Activated naive CD4-positive, alpha-beta T cell treated with Interleukin-2 at 50 U/mL for 16 hours (primary cell): ENCODE data around the gene LRRC38.

Experiments used
- DNase-seq: peaks from one replicate; pipeline ENCODE4 v3.0.0-alpha.2; 2020

The LRRC38 gene

DNA sequence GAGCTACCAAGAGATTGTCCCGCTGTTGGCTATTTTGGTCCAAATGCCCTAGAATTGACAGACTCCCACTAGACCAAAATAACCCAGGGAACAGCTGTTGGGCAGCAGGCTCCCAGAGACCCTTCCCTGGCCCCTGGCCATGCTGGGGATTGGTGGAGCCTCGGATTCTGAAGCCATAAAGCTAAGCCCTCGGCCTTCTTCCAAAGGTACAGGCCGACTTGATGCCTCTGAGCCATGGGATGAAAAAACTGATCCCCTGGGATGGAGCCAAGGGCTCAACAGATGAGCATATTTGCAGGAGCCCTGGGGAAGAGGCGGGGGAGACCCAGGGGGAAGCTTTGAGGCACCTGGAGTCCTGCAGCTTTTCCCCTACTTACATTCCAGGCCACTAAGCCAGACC, 1.0 kb upstream of the LRRC38 start:
- no peak for DNase-seq

DNA sequence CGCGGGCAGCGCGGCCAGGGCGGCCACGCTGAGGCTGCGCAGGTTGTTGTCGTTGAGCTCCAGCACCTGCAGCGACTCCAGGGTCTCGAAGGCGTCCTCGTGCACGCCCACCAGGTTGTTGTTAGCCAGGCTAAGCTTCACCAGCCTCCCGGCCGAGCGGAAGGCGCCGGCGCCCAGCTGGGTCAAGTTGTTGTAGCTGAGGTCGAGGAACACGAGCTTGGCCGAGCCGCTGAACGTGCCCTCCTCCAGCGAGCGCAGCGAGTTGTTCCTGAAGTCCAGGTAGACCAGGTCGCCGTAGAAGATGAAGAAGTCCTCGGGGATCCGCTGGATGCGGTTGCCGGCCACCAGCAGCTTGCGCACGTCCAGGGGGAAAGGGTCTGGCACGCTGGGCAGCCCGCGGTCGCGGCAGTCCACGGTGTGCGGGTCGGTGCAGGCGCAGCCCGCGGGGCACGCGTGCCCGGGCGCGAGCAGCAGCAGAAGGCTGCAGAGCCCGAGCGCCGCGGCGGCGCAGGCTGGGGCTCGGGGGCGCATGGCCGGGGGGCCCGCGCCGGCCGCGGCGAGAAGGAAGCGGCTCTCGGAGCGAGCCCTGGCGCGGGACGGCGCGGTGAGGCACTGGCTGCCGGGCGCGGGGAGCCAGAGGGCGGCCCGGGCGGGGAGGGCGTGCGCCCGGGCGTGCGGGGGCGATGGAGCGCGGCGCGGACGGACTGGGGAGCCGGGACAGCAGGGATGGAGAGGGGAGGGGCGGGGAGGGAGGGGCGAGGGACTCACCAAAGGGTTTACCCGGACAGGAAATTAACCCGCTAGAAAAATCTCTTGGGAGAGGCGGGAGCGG, 524 bp downstream of the LRRC38 start:
- no peak for DNase-seq

DNA sequence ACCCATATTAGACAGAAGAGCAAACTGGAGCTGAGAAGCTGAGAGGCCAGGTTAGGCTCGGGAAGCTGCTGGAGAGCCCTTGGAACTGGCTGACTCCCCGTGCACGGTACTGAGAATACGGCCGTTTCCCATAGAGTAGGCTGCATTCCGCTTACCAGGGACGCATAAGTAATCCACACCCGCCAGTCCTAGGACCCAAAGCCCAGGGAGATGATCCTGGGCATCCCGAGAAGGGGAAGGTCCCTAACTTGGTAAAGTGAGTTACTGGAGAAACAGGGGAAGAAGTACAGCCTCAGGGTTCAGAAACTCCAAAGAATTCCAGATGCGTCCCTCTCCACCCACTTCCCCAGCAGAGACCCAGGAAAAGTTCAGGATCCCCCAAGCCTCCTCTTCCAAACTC, 1.3 kb downstream of the LRRC38 start:
- DNase-seq: no peak

DNA sequence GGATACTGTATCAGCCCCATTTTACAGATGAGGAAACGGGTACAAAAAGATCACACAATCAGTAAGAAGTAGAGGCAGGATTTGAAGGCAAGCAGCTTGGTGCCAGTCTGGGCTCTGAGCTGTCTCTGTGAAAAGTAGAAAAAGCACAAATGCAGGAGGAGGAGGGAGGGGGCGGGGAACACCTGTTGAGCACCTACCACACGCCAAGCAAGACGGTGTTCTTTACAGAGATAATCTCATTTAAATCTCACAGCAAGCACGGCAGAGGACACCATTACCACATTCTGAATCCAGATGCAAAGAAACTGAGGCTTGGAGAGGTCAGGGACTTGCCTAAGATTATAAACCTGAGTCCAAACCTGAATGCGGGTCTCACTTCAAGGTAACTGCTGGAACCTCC, 3.3 kb downstream of the LRRC38 start:
- no peak for DNase-seq

DNA sequence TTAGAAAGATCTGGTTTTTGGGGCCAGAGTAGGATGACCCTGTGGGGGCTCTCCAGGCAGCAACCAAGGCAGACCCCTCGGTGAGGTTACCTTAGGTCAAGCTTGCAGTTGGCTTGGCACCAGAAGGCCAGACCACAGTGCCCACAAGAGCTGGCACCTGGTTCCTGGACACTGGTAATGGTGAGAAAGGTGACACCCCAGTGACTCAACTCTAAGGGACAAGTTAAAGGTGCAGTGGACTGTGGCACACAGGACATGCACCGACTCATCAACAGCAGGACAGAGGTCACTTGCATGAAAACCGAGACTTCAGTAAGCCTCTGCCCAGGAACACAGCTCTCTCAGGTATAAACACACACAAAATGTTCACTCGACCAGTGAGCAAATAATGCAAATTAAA, 6.7 kb downstream of the LRRC38 start:
- DNase-seq: no peak

DNA sequence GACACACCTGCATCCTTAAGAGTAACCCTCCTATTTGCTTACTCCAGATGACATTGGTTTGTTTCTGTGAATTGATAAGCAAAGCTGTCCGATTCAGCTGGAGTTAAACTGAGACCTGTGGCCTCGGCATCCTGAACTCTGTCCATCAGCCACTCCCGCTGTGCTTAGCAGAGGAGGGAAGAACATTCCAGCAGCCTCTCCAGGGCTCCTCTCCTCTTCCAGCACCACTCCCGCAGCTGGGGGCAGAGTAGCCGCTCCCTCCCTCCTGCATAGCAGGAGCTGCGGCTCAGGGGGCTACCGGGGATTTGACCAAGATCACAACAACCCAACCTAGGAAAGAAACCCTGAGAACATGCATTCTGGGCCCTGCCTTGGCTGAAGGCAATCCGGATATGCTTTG, 8.8 kb downstream of the LRRC38 start:
- DNase-seq: no peak

DNA sequence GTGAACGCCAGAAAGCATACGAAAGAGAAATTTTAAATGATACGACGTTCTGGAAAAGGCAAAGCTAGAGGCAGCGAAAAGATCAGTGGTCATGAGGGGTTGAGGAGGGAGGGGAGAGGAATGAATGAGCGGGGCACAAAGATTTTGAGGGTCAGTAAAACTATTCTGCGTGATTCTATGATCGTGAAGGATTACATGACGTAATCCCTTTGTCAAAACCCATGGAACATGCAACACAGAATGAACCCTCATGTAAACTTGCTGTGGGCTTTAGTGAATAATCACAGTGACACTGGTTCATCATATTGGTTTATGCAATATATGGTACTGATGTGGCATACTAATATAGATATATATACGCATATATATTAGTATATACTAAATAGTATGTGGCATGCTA, 13.0 kb downstream of the LRRC38 start:
- no peak for DNase-seq

DNA sequence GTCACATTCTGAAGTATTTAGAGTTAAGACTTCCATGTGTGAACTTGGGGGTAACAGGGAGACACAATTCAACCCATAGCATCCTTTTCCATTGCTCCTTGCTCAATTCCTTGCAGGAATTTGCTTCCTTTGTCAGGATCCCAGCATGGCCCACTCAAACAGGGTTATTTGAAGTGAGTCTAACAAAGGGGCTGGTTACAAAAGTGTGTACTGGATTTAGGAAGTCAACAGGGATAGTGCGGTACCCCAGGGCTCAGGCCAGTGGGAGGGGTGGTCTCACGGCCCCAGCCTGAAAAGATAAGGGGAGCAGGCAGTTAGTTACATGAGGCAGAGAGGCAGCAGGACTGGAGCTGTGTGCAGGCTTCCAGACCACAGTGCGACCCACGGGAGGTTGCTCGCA, 14.4 kb downstream of the LRRC38 start:
- DNase-seq: no peak

DNA sequence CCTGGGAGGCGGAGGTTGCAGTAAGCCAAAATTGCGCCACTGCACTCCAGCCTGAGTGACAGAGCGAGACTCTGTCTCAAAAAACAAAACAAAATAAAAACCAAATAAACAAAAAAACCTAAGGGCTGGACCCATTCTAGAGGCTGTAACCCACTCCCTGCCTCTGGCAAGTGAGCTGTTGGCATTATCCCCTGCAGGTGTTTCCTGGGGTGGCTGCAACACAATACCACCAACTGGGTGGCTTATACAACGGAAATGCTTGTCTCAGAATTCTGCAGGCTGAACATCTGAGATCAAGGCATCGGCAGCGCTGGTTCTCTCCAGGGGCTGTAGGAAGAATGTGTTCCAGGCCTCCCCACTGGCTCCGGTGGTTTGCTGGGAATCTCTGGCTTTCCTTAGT, 15.2 kb downstream of the LRRC38 start:
- no peak for DNase-seq

DNA sequence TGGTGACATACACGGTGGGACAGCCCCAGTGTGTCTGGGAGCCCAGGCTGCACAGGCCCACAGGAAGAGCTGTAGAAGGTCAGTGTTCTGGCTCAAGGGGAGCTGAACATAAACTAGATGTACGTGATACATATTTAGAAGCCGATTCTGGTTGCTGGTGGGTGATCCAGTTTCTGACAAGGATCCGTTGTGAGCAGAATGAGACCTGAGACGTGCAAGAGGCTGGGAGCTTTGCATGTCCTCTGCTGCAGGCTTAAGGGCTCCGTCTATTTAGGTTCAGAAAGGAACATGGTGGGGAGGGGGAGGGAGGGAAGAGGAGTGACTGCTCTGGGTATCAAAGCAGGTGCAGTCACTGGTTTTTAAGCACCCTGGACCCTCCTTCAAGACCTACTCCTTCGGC, 18.6 kb downstream of the LRRC38 start:
- no peak for DNase-seq

DNA sequence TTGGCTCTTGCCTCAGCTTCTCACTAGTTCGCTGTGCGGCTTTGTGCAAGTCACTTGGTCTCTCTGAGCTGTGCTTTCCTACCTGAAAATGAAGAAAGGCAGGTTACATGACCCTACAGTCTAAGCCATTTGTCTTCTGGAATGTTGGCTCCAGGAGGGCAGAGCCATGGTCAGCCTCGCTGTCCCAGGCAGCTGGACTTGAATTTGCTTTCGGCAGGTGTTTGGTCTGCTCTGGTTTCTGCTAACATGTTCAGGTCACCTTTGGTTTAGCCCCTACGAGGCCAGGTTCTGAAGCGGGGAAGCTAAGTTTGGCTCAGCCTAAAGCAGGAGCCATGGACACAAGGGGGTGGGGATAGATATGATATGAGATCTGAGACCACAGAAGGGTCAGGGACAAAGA, 19.1 kb downstream of the LRRC38 start:
- DNase-seq: no peak

DNA sequence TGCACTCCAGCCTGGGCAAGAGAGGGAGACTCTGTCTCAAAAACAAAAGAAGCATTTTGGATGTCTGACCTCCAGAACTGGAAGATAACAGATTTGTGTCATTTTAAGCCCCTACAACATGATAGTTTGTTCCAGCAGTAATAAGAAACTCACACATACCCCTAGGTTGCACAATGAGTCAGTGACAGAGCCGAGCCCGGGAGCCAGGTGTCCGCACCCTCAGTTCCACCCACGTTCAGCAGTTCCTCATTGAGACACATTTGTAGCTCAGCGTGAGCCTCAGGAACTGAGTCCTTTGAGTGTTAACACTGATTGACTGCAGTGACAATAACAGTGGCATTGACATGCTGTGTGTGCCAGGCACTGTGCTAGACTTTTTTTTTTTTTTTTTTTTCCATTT, 19.8 kb downstream of the LRRC38 start:
- no peak for DNase-seq

DNA sequence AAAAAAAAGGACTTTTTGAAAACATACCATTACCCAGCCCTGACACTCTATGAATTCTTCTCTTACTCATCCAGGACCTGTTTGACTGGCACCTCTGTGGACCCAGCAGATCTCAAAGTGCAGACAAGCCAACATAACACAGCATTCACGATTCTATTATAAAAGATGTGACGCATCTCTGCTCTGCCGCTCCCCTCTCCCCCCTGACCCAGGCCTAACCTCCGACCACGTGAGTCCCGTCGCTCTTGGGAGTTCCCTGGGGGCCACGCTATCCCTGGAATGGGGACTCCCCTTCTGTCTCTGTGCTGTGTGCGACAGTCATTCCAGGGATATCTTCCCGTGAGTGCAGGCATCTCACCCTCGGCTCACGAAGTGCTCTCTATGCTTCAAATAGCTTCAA, 21.1 kb downstream of the LRRC38 start:
- no peak for DNase-seq

DNA sequence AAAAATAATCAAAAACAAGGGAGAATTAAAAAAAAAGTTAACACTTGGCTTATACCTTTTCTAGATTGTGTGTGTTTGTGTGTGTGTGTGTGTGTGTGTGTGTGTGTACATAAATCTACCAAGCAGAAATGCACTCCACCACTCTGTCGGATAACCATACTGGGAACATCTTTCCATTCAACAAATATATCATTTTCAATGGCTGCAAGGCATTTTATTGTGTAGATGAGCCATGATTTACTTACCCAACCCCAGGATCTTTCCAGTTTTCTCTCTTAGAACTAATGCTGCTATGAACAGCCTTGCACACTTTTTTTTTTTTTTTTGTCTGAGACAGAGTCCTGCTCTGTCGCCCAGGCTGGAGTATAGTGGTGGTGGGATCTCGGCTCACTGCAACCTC, 25.8 kb downstream of the LRRC38 start:
- DNase-seq: no peak

DNA sequence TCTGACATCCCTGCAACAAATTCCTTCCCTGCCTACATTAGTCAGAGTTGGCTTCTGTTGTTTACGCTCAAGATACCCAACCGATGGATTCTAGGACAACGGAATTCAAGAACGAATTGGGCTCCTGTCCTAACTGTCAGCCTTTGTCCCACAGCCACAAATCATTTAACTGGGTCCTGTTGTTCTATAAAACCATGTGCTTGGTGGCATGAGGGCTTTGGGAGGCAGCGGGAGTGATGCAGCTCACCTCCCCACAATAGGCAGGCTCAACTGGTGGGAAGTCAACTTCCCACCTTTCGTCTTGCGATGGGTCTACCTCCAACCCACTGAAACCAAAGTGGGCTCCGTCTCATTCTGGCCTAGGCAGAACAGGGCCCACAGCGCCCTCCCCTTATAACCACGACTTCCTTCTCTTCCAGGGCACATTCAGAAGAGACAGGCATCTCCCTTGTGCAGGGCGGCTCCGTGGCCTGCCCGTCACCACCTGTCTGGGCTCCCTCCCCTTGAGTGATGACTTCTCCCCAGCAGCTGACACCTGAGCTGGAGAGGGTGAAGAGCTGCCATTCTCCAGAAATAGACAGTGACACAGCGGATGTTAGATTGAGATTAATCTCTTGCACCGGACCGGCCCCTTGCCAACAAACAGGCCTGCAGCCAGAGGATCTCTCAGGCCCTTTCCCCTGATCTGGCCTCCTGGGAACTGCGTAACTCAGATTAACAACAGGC, 26.5 kb downstream of the LRRC38 start:
- no peak for DNase-seq

DNA sequence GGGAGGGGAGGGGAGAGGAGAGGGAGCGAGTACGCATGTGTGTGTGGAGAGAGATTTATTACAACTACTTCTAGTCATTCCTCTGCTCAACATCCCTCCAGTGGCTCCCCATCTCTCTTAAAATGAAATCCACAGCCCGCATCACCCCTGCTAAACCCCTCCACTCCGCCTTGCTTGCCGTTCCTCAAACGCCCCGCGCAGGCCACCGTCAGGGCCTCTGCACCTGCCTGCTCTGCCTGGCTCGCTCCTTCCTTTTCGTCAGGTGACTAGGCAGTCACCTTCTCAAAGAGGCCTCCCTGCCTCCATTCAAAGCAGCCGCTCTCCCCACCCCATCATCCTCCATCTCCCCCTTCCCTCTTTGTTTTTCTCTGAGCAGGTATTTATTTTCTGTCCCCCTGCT, 29.9 kb downstream of the LRRC38 start:
- no peak for DNase-seq

DNA sequence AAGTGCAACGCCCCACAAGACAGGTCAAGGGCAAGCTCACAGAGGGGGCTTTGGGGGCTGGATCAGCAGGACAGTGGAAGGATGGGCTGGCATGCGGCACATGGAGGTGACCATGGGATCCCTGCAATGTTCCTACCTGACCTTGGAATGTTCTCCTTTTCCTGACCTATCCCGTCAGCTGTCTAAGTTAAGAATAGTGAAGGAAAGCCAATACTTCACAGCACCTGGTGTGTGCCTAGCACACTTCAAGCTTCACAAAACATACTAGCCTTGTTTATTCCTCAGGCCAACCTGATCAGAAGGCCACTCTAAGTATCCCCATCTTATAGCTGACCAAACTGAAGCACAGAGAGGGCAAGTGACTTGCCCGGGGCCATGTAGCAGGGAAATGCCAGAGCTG, 31.2 kb downstream of the LRRC38 start:
- DNase-seq: no peak

DNA sequence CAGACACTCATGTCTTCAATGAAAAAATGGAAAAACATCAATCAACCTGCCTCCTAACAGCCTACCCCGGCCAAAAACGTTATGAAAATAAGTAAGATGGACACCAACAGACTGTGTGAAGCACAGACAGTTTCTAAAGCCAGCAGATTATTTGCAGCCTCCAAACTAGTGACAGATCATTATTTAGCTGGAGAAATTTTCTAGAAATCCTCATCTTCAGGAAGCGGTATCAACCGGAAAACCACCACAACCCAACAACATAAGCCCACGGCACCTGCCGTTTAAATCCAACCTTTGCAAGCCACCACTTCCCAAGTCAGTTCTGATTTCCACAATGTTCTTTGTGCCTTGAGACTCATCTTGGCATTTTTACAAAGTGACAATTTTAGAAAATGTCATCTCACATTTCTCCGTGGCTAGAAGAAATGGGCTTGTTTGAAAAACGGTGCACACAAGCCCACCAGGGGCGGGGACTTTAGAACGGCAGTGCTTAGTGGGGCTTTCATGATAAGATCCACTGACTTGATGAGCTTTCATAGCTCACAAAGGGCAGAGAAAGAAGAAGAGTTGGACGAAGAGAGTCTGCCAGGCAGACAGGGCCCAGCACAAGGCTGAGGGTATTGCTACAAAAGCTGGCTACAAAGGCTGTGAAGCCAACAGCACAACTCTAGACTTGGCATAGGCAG, 34.5 kb downstream of the LRRC38 start:
- DNase-seq: no peak

DNA sequence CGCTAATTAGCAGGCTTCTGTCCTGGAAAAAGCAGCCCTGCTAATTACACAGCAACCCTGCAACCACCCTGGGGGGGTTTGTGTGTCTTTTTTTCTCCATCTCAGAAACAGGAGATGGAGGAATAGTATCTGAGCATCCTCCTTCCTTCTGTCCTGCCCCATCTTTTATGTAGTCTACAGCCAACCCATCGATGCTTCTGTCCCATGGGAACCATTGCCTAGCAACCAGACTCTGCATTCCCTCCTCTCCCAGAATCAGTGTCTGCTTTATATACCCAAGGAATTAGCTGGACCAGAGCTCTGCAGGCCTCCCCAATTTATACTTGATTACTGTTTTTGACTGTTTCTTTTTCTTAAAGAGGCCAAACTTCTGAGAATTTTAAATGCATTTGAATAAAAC, 35.1 kb downstream of the LRRC38 start:
- DNase-seq: no peak

DNA sequence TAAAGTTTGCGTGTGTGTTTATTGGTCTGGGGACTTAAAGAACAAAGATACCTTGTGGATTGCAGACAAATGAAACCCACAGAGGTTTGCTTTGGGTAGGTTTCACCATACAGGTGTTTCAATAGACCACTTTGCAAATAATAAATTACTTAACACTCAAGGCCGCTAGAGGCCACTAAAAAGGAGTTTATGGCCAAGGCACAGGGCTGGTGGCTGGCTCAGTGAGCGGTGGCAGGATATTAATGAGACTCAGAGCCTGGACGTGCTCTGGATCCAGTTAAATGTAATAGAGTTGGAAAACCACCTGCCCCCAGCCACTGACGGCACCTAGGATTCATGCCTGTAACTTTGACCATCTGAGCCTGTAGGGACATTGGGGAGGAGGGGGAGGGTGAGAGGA, 44.5 kb downstream of the LRRC38 start:
- DNase-seq: no peak

DNA sequence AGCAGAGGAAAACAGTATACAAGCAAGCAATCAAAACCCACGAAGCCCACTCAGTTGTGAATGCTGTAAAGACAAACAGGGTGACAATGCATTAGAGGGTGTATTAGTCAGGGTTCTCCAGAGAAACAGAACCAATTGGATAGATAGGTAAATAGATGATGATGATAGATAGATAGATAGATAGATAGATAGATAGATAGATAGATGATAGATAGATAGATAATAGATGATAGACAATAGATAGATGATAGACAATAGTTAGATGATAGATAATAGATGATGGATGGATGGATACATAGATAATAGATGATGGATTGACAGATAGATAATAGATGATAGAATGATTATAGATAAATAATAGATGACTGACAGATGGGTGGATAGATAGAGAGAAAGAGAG, 48.3 kb downstream of the LRRC38 start:
- no peak for DNase-seq

DNA sequence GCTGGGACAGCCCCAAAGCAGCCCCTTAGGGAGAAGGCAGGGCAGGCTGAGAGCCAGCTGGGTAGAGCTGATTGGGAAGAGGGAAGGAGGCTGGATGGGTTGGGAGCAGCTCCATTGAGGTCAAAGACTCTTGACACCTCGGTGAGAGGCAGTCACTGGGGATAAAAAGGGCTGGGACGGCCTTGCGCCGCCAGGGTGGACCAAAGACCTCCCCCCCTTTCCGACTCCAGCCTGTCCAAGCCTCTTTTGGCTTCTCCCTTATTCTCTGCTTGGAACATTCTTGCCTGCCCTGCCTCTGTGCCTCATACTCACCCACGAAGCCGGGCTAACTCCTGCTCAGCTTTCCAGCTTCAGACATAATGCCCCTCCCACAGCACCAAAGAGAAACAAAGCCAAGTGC, 51.1 kb downstream of the LRRC38 start:
- no peak for DNase-seq

DNA sequence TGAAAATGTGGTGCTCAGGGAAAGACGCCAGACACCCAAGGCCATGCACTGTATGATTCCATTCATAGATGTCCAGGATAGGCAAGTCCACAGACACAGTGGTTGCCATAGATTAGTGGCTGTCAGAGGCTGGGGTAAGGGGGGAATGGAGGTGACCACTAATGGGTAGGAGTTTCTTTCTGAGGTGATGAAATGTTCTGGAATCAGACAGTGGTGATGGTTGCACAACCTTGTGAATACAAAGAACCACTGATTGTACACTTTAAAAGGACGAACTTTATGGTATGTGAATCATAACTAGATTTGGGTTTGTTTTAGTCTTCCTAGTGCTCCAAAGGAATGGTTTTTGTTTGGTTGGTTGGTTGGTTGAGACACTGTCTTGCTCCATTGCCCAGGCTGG, 51.8 kb downstream of the LRRC38 start:
- DNase-seq: no peak

DNA sequence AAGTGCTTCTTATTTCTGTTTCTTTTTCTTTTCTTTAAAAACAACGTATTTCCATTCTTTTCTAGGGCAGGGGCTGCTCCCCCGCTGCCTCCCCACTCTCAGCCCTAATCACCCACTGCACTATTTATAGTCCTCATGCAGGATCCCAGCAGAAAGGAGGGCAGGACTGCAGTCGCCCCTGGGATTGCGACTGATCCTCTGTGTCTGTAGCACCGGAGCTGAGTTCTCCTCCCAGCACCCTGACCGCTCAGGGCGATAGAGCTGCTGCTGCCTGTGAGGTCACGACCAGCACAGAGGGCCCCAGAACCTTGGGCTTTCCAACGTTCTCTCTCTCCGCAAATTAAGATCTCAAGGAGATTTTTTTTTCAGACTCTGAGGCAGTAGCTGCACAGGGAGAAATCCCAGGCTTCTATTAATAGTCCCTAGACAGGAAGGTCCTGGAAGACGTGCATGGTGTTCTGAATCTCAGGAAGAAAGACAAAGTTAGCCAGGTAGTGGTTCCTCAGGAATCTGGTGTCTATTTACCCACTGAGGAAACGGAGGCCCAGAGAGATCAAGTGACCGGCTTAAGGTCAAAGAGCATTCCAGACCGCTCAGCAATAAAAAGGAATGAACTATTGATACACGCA, 56.8 kb downstream of the LRRC38 start:
- DNase-seq: no peak
